Upper lobe of right lung (tissue), 1 donor: ENCODE measurements around the gene LRP1-AS. TPM values are rescaled to one million over a fixed set of nuclear protein-coding genes. Genes with fewer than 3 reads are reported as not detected.

ENCODE experiments used
- ATAC-seq: fragments of 200-7000 bp; cut with Tn5 transposase; one replicate; pipeline ENCODE4 v1.9.1; 2020; ENCODE audit warnings: mild to moderate bottlenecking, moderate library complexity
- DNase-seq: peaks from one replicate; pipeline ENCODE4 v3.0.0-alpha.2; 2020
- H3K27ac ChIP-seq: fragments of 200-600 bp; one replicate; pipeline ENCODE4 v1.8.0; 2022
- H3K27me3 ChIP-seq: fragments of 200-600 bp; one replicate; pipeline ENCODE4 v1.8.0; 2022; ENCODE audit warnings: mild to moderate bottlenecking
- H3K36me3 ChIP-seq: fragments of 200-600 bp; one replicate; pipeline ENCODE4 v1.8.0; 2022
- H3K4me1 ChIP-seq: fragments of 200-600 bp; one replicate; pipeline ENCODE4 v1.8.0; 2022
- H3K4me3 ChIP-seq: fragments of 200-600 bp; one replicate; pipeline ENCODE4 v1.8.0; 2022; ENCODE audit warnings: mild to moderate bottlenecking
- H3K9me3 ChIP-seq: fragments of 200-600 bp; one replicate; pipeline ENCODE4 v1.8.0; 2022
- CTCF ChIP-seq: fragments of 200-600 bp; IDR thresholded peaks from one replicate; pipeline ENCODE4 v1.8.0; 2022; ENCODE audit warnings: antibody characterized with exemption
- intact Hi-C: fragments of 100-400 bp; cut with DNase I; formaldehyde crosslinking; loops from one replicate; pipeline ENCODE4 v1.11.0; 2022
- total RNA-seq: library from RNA; stranded (reverse); fragmentation: NEBNext Ultra II Directional; extraction: Animal tissue kit (Norgen Biotek cat#: 25700); gene quantifications from one replicate; pipeline ENCODE4 v1.2.1, GENCODE V29; 2021
- donor health status: DM: no; HTN: yes; CAD: no; lungs with severe emphysema.

The LRP1-AS gene
- total RNA-seq, 1 donor from 2014 or later, result not detected

DNA sequence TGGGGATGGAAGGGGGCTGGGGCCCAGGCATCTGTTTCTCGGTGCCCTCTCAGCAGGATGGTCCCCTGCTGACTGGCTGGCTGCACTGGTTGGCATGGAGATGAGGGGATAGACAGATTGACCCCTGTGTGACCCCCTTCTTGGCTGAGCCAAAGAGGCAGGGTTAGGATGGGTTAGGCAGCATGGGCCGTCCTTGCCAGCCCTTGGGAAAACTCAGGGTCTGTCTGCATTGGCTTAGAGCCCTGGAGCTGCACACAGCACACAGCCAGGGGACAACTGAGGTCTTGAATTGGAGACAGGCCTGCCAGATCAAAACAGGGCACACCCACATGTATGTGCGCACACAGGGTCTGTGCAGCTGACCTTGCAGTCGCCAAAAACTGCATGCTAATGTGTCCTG lies 11.2 kb upstream of the LRP1-AS start:
- no peak for TF ChIP-seq CTCF
- Histone ChIP-seq H3K27ac (no peak overlapping the region), H3K4me1 (peaks cover 14% of the 10 kb centered on the region), H3K4me3 (no peak overlapping the region), H3K9me3 (no peaks in the 10 kb centered on the region), H3K36me3 (peaks cover 94% of the 10 kb centered on the region), H3K27me3 (no peaks in the 10 kb centered on the region)
- intact Hi-C loops, result no loop called here
- ATAC-seq, result no peak
- DNase-seq, result no peak

DNA sequence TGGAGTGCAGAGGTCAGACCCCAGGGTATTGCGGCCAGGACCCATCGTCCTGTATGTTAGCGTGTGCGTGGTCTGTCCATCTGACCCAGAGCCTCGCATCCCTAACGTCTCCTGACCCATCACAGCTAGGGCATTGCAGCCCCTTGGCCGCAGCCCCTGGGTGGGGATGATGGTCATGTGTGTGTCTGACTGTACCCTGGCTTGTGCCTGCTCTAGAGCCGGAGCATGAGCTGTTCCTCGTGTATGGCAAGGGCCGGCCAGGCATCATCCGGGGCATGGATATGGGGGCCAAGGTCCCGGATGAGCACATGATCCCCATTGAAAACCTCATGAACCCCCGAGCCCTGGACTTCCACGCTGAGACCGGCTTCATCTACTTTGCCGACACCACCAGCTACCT lies 10.8 kb upstream of the LRP1-AS start:
- DNase-seq (no peak), ATAC-seq (no peak)
- peaks cover 19% of the 10 kb centered on the region for H3K4me1 ChIP-seq
- no peak overlapping the region for H3K4me3 ChIP-seq
- no peaks in the 10 kb centered on the region for H3K27me3 ChIP-seq
- H3K36me3 ChIP-seq, result peaks cover 89% of the 10 kb centered on the region
- no peak for TF ChIP-seq CTCF
- intact Hi-C loops, result no loop called here
- no peak overlapping the region for H3K27ac ChIP-seq
- no peaks in the 10 kb centered on the region for H3K9me3 ChIP-seq

GRCh38 chr12:57157588-57158173 lies 10.3 kb upstream of the LRP1-AS start:
- DNase-seq, result peak; percentile 61
- TF ChIP-seq CTCF, result no peak
- ATAC-seq, result peak; percentile 71
- Histone ChIP-seq H3K27ac (no peak overlapping the region), H3K9me3 (no peaks in the 10 kb centered on the region), H3K36me3 (peaks cover 84% of the 10 kb centered on the region), H3K27me3 (no peaks in the 10 kb centered on the region), H3K4me3 (no peak overlapping the region), H3K4me1 (peaks cover 24% of the 10 kb centered on the region)
- intact Hi-C loops, result no loop called here

- Histone ChIP-seq H3K36me3 (peaks cover 75% of the 10 kb centered on the region), H3K9me3 (no peaks in the 10 kb centered on the region), H3K27me3 (no peaks in the 10 kb centered on the region), H3K4me3 (no peak overlapping the region), H3K4me1 (peaks cover 32% of the 10 kb centered on the region), H3K27ac (no peak overlapping the region)
- intact Hi-C loops, result no loop called here
- DNase-seq (no peak), ATAC-seq (peak; percentile 2)
- no peak for TF ChIP-seq CTCF
These were observed 9.4 kb upstream of the LRP1-AS start for GRCh38 chr12:57156701-57157403.

- Histone ChIP-seq H3K27ac (no peak overlapping the region), H3K9me3 (no peaks in the 10 kb centered on the region), H3K4me1 (peaks cover 51% of the 10 kb centered on the region), H3K4me3 (no peak overlapping the region), H3K27me3 (no peaks in the 10 kb centered on the region), H3K36me3 (peaks cover 56% of the 10 kb centered on the region)
- TF ChIP-seq CTCF, result no peak
- DNase-seq, result no peak
- intact Hi-C loops, result no loop called here
- no peak for ATAC-seq
These were observed 7.5 kb upstream of the LRP1-AS start for GRCh38 chr12:57154804-57155434.
